NCI-H446 (cell line): ENCODE results near the gene ANKRD1.
"Not testable (repeated sequence)": the region's sequence is repeated elsewhere in the genome, so short reads cannot be mapped to it uniquely, and the experiment has no call there.

Experiments
- DNase-seq, 2 experiments: peaks; one replicate each; lab custom pipeline; 2025; lab: John Stamatoyannopoulos, UW

ANKRD1 gene

GRCh38 chr10:90920986-90921666 is at the start of gene ANKRD1:
ANKRD1 (minus strand) TSS chr10:90921087; CDS start chr10:90921027, 60 bp downstream.
- no peak for DNase-seq

GRCh38 chr10:90969947-90970673 is 49.2 kb upstream of the ANKRD1 start:
- no peak for DNase-seq

DNA sequence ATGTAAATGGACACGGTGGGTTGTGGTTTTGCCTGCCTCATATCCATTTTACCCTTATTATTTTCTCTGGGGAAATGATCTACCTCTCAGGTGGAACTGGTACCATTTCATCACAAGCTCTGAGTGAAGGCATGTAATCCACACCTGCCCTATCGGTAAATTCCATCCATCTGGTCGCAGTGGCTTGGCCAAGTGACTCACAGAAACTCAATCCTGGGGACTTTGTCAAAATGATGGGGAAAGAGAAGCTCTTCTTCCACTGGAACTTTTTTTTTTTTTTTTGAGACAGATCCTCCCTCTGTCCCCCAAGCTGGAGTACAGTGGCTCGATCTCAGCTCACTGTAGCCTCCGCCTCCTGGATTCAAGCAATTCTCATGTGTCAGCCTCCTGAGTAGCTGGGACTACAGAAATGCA is 48.2 kb upstream of the ANKRD1 start:
- no peak for DNase-seq

DNA sequence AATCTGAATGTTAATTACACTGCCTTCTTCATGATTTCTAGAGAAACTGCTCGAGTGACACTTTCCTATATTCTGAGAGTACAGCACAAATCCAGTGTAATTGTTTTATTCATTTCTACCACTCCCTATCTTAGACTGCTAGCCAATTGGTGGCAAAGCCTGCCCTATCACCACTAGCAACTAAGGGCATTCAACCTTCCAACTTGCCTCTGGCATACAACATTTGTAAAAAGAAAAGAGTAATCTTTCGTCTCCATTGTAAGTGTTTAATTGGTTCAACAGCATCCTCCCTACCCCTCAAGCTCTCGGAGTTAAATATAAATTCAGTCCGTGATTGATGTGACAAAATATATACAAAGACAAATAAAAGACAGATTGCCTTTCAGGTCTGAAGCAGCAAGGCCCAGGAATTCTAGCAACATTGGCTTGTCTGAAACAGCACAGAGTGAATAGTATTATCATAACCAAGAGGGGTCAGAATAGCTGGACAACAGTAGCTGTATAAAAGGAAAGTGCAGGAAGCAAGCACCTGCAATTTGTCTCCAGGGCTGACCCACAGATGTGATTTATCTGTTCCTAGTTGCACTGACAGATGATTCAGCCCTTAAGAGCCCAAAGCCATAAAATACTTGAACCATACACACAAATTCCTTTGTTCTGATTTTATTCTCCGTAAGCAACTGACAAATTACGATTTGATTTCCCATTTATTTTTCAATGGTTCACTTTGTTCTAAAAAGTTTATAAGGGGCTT is 47.6 kb upstream of the ANKRD1 start:
- DNase-seq = no peak

DNA sequence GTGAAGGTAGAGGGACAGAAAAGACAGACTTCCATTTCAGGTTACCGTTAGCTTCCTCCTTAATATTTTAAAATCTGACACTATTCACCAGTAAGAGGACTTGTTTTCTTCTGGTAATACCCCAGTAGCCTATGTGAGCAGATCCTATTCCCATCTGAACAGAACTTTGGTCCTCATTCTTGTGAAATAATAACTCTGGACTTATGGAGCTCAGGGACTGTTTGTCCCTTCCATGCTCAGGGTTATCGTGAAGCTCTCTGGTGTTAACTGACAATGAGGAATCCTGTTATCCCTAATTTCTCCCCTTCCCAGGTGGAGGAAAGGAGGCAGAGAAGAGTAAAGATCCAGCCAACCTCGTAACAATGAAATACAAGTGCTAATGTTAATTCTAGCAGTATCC is 47.0 kb upstream of the ANKRD1 start:
- DNase-seq = no peak

DNA sequence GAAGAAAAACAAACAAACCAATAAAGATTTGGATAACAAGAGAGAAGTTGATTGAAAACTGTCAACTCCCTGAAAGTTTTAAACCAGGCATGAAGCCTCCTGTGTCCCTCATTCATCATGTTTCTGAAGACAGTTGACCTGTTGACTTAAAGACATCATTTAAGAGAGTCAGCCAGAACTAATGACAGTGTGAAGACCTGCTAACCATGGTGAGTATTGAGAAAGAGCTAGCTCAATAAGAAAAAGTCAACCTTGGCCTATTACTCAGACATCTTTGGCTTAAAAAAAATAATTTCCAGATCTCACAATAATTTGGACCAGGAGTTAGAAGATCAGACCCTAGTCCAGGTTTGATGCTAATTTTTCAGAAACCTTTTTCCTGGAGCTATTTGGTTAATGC is 45.3 kb upstream of the ANKRD1 start:
- no peak for DNase-seq

DNA sequence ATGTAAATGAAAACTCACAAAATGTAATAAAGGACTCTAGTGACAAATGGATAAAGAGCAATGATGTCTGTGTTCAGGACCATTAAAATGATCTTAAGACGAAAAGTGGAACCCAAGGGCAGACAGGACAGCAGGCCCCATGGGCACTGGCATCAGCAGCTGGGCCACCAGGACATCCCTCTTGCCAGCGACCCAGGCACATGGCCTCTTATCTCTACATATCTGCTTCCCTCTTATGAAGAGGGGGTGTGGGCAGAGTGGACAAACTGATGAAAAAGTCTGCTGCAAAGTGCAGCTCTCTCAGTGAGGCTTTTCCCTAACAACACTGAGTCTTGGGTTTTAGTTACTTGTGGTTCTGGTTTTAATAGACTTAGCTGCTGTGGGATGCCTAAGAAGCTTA is 44.8 kb upstream of the ANKRD1 start:
- DNase-seq = no peak

DNA sequence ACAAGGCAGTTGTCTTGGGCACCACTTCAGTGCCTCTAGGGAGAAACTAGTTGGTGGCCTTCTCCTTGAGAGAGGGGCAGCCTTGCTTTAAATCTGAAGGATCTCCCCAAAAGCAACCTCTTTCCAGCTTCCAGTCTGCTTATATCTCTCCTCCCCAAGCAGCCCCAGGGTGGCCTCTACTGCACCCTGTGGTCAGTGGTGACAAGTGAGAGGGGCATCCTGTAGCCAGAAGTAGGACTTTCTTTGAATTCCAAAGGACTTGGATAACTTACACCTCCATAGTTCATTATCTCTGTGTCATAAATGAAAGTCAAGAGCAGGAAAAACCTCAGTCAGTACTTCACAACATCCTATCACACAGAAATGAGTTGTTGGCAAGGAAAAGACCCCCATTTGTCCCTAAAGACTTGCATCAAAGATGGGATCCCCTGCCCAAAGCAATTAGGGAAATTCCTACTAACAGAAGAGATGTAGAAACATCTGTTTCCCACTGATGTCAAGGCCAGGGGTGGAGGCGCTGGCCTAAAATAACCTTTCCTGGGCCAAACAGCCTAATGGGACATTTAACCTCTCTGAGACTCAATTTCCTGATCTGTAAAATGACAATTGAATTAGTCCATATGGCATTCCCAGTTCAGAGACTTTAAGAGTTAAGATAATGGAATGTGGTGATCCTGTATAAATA is 44.0 kb upstream of the ANKRD1 start:
- no peak for DNase-seq

GRCh38 chr10:90963331-90963730 is 42.4 kb upstream of the ANKRD1 start:
- no peak for DNase-seq

DNA sequence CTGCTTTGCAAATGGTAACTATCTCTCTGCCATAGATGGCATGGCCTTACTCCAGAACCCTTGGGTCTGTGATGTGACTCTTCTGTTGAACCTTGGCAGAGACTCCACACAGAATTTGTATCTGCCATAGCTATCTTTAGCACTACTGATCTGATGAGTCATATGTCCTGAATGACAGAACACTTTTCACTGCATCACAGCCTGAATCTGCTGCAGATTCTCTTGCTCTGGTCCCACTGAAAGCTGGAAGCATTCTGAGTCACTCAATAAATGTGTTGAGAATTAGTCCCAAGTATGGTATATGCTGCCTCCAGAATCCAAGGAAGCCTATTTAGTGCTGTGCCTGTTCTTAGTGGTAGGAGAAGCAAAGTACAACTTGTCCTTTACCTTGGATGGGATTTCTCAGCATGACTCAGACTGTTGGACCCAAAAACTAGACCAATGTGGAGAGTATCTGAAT is 39.5 kb upstream of the ANKRD1 start:
- DNase-seq = peak in 1 of 2 experiments; percentile 29

DNA sequence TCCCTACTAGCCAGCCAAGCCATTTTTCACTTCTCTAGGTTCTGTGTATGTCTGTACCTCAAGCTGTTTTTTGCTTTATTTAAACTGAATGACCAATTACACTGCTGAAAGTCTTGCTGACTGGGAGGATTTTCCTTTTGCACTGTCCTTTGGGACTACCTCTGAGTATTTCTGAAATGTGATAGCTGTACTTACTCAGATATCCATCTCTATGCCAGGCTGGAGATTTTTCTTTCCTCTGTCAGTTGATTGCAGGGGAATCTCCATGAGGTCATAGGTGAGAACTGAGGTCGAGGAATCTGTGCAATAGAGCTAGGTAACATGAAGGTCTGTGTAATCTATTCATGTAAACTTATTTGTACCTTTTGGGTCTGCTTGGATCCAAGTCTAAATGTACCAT is 38.9 kb upstream of the ANKRD1 start:
- no peak for DNase-seq

DNA sequence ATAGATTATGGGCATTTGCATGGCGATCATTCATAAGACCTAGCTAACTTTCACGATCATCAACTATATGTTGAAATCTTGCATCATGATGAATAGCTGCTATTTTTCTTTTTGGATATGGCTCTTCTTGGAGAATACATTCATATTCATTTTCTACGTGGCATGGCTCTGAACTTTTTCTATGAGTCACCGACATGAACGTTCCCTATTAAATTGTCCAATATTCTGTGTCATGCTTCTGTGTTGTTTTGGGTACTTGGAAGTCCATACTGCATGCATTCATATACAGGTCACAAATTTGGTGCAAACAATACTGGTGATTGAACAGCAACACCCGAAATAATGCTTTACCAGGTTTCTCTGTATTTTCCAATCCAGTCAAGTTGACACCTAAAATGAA is 37.9 kb upstream of the ANKRD1 start:
- DNase-seq = no peak

DNA sequence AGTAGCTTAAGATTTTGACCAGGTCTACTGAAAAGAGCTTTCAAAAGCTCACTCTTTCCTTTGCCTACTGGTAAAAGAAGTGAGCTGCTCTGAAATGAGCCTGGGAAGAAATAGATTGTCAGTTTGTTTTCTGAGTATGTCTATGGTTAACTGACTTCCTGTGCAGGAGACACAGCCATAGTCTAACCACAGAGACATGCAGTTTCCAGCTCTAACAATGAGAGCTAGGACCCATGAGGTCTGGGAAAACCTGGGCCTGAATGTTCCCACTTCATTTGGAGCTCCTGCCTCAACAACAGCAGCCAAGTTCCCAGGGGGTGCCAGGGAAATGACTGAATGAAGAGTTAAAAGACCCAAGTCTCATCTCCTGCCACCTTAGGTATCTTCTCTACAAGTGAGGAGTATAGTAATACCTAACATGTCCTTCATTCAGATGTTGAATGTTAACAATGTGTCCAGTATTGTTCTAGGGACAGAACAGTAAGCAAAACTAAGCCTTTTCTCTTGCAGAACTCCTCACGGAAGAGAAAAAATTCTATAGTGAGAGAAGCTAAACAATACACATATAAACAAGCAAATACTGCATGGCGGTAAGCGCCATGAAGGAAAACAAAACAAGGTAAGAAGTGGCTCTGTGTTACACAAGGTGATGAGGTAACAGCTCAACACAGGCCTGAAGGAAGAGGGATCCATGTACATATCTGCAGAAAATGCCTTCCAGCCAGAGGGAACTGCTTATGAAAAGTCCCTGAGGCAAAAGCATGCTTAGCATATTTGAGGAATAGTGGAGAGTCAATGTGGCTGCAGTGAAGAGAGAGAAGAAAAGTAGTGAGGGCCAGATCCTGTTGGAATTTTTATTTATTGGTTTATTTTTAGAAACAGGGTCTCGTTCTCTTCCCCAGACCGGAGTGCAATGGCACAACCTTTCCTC is 26.4 kb upstream of the ANKRD1 start:
- DNase-seq = no peak

DNA sequence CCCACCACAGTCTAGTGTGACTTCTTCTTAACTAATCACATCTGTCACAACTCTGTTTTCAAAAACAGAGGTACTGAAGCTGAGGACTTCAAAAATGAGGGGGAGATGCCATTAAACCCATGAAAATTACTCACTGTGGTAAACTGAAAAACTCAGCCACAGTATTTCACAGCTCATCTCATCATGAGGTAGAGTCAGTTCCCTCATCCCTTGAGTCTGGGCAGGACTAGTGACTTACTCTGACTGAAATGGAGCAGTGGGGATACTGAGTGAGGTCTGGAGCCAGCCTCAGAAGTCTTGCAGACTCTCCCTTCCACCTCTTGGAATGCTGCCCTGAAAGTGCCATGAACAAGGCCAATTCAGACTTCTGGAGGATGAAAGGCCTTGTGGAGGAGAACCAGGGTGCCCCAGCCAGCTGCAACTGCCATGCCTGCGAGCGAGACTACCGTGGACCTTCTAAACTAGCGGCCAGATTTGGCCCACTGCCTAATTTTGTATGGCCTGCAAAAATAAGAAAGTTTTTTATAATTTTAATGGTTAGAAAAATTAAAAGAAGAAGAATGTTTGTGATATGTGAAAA is 24.7 kb upstream of the ANKRD1 start:
- DNase-seq = peak in 1 of 2 experiments; percentile 12

- no peak for DNase-seq
Measured at GRCh38 chr10:90944749-90945148, 23.9 kb upstream of the ANKRD1 start.

DNA sequence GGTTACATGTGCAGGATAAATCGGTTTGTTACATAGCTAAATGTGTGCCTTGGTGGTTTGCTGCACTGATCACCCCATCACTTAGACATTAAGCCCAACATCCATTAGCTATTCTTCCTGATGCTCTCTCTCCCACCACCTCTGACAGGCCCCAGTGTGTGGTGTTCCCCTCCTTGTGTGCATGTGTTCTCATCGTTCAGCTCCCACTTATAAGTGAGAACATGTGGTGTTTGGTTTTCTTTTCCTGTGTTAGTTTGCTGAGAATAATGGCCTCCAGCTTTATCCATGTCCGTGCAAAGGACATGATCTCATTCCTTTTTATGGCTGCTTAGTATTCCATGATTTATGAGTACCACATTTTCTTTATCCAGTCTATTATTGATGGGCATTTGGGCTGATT is 22.1 kb upstream of the ANKRD1 start:
- DNase-seq = not testable (repeated sequence)

GRCh38 chr10:90939648-90940047 is 18.8 kb upstream of the ANKRD1 start:
- no peak for DNase-seq

DNA sequence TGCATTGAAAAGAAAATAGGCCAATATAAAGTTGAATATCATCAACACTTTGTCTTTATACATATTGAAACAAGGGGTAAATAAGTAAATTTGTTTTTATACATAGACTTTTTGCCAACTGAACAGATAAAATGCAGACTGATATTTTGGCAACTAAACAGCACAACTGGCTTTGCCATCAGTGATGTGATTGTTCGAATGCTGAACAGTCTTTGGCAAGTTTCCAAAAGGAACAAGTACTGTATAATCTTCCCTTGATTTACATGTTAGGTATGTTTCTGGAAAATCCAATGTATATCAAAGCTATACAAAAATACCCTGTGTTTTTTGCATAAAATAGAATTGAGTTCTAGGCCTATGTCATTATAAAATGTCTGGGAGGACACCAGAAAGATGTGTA is 18.2 kb upstream of the ANKRD1 start:
- peak in 1 of 2 experiments; percentile 5 for DNase-seq

- no peak for DNase-seq
Measured at GRCh38 chr10:90937645-90938258, 16.9 kb upstream of the ANKRD1 start.

DNA sequence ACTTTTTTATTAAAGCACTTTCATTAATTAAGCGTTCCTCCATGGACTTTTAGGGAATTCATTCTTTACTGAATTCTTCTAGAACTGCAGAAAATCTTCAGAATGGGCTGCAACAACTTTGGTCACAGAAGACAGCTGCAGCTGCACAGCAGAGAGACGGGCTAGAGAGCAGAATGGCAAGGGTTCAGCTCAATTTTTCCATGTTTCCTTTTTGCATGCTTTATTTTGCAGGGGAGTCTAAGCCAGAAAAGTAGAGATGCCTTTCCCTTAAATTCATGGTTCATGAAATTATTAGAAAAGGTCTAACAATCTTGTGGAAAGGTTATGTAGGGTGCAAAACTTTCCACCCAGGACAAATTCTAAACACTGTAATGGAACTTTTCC is 15.4 kb upstream of the ANKRD1 start:
- no peak for DNase-seq
